A549 (cell line): ENCODE results near the gene KCNA4.

ENCODE experiments used
- SMC3 ChIP-seq: fragments of >200 bp; sonication (Bioruptor Twin); formaldehyde crosslinking; IDR thresholded peaks from 3 replicates; pipeline ENCODE4 v1.6.1; 2018; ENCODE audit warnings: inconsistent platforms
- TF ChIP-seq, protein P1 (sequence below): fragments of >200 bp; sonication (Bioruptor Twin); formaldehyde crosslinking; IDR thresholded peaks from 3 replicates; pipeline ENCODE4 v1.5.1; 2016

DNA sequence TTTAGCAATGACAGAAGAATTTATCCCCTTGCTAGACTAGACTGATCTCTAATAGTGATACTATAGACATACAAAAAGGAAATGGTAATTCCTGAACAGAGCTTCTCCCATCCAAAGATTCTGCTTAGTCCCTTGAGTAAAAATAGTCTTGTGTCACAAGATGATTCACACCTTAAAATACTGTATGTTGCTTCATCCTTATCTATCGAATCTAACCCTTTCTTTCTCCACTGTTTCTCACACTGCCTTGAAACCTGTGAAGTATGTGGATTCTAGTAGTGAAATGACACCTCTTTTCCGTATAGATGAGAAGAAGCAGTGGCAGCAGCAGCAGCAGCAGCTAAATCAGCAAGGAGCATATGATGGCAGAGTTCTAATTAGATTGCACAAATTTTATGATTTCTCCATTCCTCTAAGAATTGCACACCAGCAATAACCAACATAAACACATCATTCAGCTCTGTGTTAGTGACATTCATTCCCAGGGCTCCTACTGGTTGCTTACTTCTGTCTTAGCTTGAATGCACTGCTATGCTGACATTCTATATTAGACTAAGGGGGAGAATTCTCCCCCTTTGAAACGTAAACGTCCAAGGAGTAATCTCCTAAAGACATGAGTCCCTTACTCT, 14.6 kb downstream of the KCNA4 start:
- TF ChIP-seq, protein P1, sequence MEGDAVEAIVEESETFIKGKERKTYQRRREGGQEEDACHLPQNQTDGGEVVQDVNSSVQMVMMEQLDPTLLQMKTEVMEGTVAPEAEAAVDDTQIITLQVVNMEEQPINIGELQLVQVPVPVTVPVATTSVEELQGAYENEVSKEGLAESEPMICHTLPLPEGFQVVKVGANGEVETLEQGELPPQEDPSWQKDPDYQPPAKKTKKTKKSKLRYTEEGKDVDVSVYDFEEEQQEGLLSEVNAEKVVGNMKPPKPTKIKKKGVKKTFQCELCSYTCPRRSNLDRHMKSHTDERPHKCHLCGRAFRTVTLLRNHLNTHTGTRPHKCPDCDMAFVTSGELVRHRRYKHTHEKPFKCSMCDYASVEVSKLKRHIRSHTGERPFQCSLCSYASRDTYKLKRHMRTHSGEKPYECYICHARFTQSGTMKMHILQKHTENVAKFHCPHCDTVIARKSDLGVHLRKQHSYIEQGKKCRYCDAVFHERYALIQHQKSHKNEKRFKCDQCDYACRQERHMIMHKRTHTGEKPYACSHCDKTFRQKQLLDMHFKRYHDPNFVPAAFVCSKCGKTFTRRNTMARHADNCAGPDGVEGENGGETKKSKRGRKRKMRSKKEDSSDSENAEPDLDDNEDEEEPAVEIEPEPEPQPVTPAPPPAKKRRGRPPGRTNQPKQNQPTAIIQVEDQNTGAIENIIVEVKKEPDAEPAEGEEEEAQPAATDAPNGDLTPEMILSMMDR, result no peak
- no peak for TF ChIP-seq SMC3
